Activated naive CD8-positive, alpha-beta T cell treated with anti-CD3 and anti-CD28 coated beads, Interleukin-2, amount 50 U/mL, for 24 hours (primary cell): ENCODE measurements around the gene NRXN3.
A peak's percentile ranks its signal among the peaks of the same experiment; 100 is the strongest.

Experiments used
- ATAC-seq: fragments of 150-1000 bp; cut with Tn5 transposase; one replicate; pipeline ENCODE4 v1.10.0; 2021
- DNase-seq: peaks from one replicate; pipeline ENCODE4 v3.0.0; 2021
- H3K27ac Mint-ChIP-seq: one replicate; pipeline ENCODE4 v1.8.0; 2021; ENCODE audit warnings: mild to moderate bottlenecking, mixed read lengths
- H3K27me3 Mint-ChIP-seq: one replicate; pipeline ENCODE4 v1.8.0; 2021; ENCODE audit warnings: mixed read lengths
- H3K36me3 Mint-ChIP-seq: one replicate; pipeline ENCODE4 v1.8.0; 2021; ENCODE audit warnings: low read depth, mixed read lengths
- H3K4me1 Mint-ChIP-seq: one replicate; pipeline ENCODE4 v1.8.0; 2021; ENCODE audit warnings: mixed read lengths
- H3K4me3 Mint-ChIP-seq: one replicate; pipeline ENCODE4 v1.8.0; 2021; ENCODE audit warnings: mild to moderate bottlenecking, moderate library complexity, mixed read lengths
- H3K9me3 Mint-ChIP-seq: one replicate; pipeline ENCODE4 v1.8.0; 2021; ENCODE audit warnings: mixed read lengths

The NRXN3 gene

GRCh38 chr14:78785265-78785664, 615.1 kb downstream of the NRXN3 start:
- Mint-ChIP-seq H3K4me1 (no peaks in the 10 kb centered on the region), H3K27ac (no peak overlapping the region), H3K36me3 (no peaks in the 10 kb centered on the region), H3K4me3 (no peak overlapping the region), H3K27me3 (peaks cover 3% of the 10 kb centered on the region), H3K9me3 (peaks cover 5% of the 10 kb centered on the region)
- ATAC-seq (no peak), DNase-seq (no peak)

- no peak overlapping the region for H3K27ac Mint-ChIP-seq
- H3K4me1 Mint-ChIP-seq = no peaks in the 10 kb centered on the region
- H3K27me3 Mint-ChIP-seq = peaks cover 2% of the 10 kb centered on the region
- no peaks in the 10 kb centered on the region for H3K36me3 Mint-ChIP-seq
- no peak for ATAC-seq
- DNase-seq = no peak
- H3K9me3 Mint-ChIP-seq = no peaks in the 10 kb centered on the region
- no peak overlapping the region for H3K4me3 Mint-ChIP-seq
Observed at GRCh38 chr14:78788467-78789360, 618.5 kb downstream of the NRXN3 start.

GRCh38 chr14:78790271-78790670, 620.1 kb downstream of the NRXN3 start:
- no peaks in the 10 kb centered on the region for H3K36me3 Mint-ChIP-seq
- H3K27ac Mint-ChIP-seq = no peak overlapping the region
- no peak overlapping the region for H3K4me3 Mint-ChIP-seq
- ATAC-seq (no peak), DNase-seq (no peak)
- H3K9me3 Mint-ChIP-seq = no peaks in the 10 kb centered on the region
- no peaks in the 10 kb centered on the region for H3K4me1 Mint-ChIP-seq
- H3K27me3 Mint-ChIP-seq = peaks cover 2% of the 10 kb centered on the region

GRCh38 chr14:78798757-78799156, 628.6 kb downstream of the NRXN3 start:
- ATAC-seq (no peak), DNase-seq (no peak)
- H3K27me3 Mint-ChIP-seq = no peaks in the 10 kb centered on the region
- no peaks in the 10 kb centered on the region for H3K36me3 Mint-ChIP-seq
- no peaks in the 10 kb centered on the region for H3K4me1 Mint-ChIP-seq
- peaks cover 13% of the 10 kb centered on the region for H3K9me3 Mint-ChIP-seq
- no peak overlapping the region for H3K27ac Mint-ChIP-seq
- H3K4me3 Mint-ChIP-seq = no peak overlapping the region

GRCh38 chr14:78805570-78805969, 635.4 kb downstream of the NRXN3 start:
- no peaks in the 10 kb centered on the region for H3K27me3 Mint-ChIP-seq
- no peak for ATAC-seq

GRCh38 chr14:78823035-78823434, 652.9 kb downstream of the NRXN3 start:
- ATAC-seq (no peak), DNase-seq (no peak)
- Mint-ChIP-seq H3K9me3 (no peaks in the 10 kb centered on the region), H3K36me3 (no peaks in the 10 kb centered on the region), H3K4me1 (no peaks in the 10 kb centered on the region), H3K4me3 (no peak overlapping the region), H3K27me3 (peaks cover 2% of the 10 kb centered on the region), H3K27ac (no peak overlapping the region)

More at GRCh38 chr14:78805570-78805969, 635.4 kb downstream of the NRXN3 start:
- Mint-ChIP-seq H3K27ac (no peak overlapping the region), H3K4me1 (no peaks in the 10 kb centered on the region), H3K36me3 (no peaks in the 10 kb centered on the region), H3K4me3 (no peak overlapping the region), H3K9me3 (peaks cover 14% of the 10 kb centered on the region)
- no peak for DNase-seq

- Mint-ChIP-seq H3K27me3 (peaks cover 1% of the 10 kb centered on the region), H3K9me3 (no peaks in the 10 kb centered on the region), H3K4me1 (no peaks in the 10 kb centered on the region), H3K4me3 (no peak overlapping the region), H3K27ac (no peak overlapping the region), H3K36me3 (no peaks in the 10 kb centered on the region)
- no peak for ATAC-seq
- DNase-seq = no peak
Observed at GRCh38 chr14:78823516-78823915, 653.3 kb downstream of the NRXN3 start.

GRCh38 chr14:78829274-78829673, 659.1 kb downstream of the NRXN3 start:
- no peak for ATAC-seq
- Mint-ChIP-seq H3K4me3 (no peak overlapping the region), H3K27ac (no peak overlapping the region), H3K9me3 (no peaks in the 10 kb centered on the region), H3K36me3 (no peaks in the 10 kb centered on the region), H3K27me3 (no peaks in the 10 kb centered on the region), H3K4me1 (no peaks in the 10 kb centered on the region)
- no peak for DNase-seq

- ATAC-seq = no peak
Observed at GRCh38 chr14:78834766-78835451, 664.7 kb downstream of the NRXN3 start.

GRCh38 chr14:78835909-78836308, 665.7 kb downstream of the NRXN3 start:
- Mint-ChIP-seq H3K27ac (no peak overlapping the region), H3K27me3 (peaks cover 9% of the 10 kb centered on the region), H3K4me1 (no peaks in the 10 kb centered on the region), H3K9me3 (no peaks in the 10 kb centered on the region), H3K36me3 (no peaks in the 10 kb centered on the region), H3K4me3 (no peak overlapping the region)
- ATAC-seq = no peak
- no peak for DNase-seq

More at GRCh38 chr14:78834766-78835451, 664.7 kb downstream of the NRXN3 start:
- H3K4me1 Mint-ChIP-seq = no peaks in the 10 kb centered on the region
- no peak overlapping the region for H3K4me3 Mint-ChIP-seq
- H3K27me3 Mint-ChIP-seq = peaks cover 9% of the 10 kb centered on the region
- no peaks in the 10 kb centered on the region for H3K36me3 Mint-ChIP-seq
- DNase-seq = no peak
- H3K9me3 Mint-ChIP-seq = no peaks in the 10 kb centered on the region
- H3K27ac Mint-ChIP-seq = no peak overlapping the region

- no peaks in the 10 kb centered on the region for H3K4me1 Mint-ChIP-seq
- H3K4me3 Mint-ChIP-seq = no peak overlapping the region
- H3K27me3 Mint-ChIP-seq = peaks cover 9% of the 10 kb centered on the region
- H3K36me3 Mint-ChIP-seq = no peaks in the 10 kb centered on the region
- H3K27ac Mint-ChIP-seq = no peak overlapping the region
- H3K9me3 Mint-ChIP-seq = no peaks in the 10 kb centered on the region
- ATAC-seq (peak; percentile 20), DNase-seq (peak; percentile 7)
Observed at GRCh38 chr14:78836777-78837176, 666.6 kb downstream of the NRXN3 start.

- DNase-seq = no peak
- H3K36me3 Mint-ChIP-seq = no peaks in the 10 kb centered on the region
- H3K27me3 Mint-ChIP-seq = peaks cover 9% of the 10 kb centered on the region
- H3K9me3 Mint-ChIP-seq = no peaks in the 10 kb centered on the region
- no peak overlapping the region for H3K27ac Mint-ChIP-seq
- no peaks in the 10 kb centered on the region for H3K4me1 Mint-ChIP-seq
- no peak for ATAC-seq
- H3K4me3 Mint-ChIP-seq = no peak overlapping the region
Observed at GRCh38 chr14:78838959-78839358, 668.8 kb downstream of the NRXN3 start.

GRCh38 chr14:78840898-78841297, 670.7 kb downstream of the NRXN3 start:
- no peaks in the 10 kb centered on the region for H3K36me3 Mint-ChIP-seq
- H3K4me1 Mint-ChIP-seq = no peaks in the 10 kb centered on the region
- no peak overlapping the region for H3K4me3 Mint-ChIP-seq
- DNase-seq = no peak
- ATAC-seq = no peak
- no peaks in the 10 kb centered on the region for H3K9me3 Mint-ChIP-seq
- H3K27ac Mint-ChIP-seq = no peak overlapping the region
- H3K27me3 Mint-ChIP-seq = peaks cover 5% of the 10 kb centered on the region

- Mint-ChIP-seq H3K27ac (no peak overlapping the region), H3K27me3 (peaks cover 2% of the 10 kb centered on the region), H3K4me1 (no peaks in the 10 kb centered on the region), H3K36me3 (no peaks in the 10 kb centered on the region), H3K4me3 (no peak overlapping the region), H3K9me3 (no peaks in the 10 kb centered on the region)
- DNase-seq = no peak
- ATAC-seq = no peak
Observed at GRCh38 chr14:78847801-78848200, 677.6 kb downstream of the NRXN3 start.

- Mint-ChIP-seq H3K36me3 (no peaks in the 10 kb centered on the region), H3K27me3 (peaks cover 2% of the 10 kb centered on the region), H3K4me3 (no peak overlapping the region), H3K4me1 (no peaks in the 10 kb centered on the region), H3K27ac (no peak overlapping the region), H3K9me3 (no peaks in the 10 kb centered on the region)
- ATAC-seq = no peak
- DNase-seq = peak; percentile 22
Observed at GRCh38 chr14:78848234-78848820, 678.2 kb downstream of the NRXN3 start.
